Fibroblast of skin of right biceps (primary cell): Measurements from ENCODE around the gene KIT.

Experiments used
- DNase-seq: peaks from one replicate; pipeline ENCODE4 v3.0.0-alpha.2; 2013

Gene KIT

DNA sequence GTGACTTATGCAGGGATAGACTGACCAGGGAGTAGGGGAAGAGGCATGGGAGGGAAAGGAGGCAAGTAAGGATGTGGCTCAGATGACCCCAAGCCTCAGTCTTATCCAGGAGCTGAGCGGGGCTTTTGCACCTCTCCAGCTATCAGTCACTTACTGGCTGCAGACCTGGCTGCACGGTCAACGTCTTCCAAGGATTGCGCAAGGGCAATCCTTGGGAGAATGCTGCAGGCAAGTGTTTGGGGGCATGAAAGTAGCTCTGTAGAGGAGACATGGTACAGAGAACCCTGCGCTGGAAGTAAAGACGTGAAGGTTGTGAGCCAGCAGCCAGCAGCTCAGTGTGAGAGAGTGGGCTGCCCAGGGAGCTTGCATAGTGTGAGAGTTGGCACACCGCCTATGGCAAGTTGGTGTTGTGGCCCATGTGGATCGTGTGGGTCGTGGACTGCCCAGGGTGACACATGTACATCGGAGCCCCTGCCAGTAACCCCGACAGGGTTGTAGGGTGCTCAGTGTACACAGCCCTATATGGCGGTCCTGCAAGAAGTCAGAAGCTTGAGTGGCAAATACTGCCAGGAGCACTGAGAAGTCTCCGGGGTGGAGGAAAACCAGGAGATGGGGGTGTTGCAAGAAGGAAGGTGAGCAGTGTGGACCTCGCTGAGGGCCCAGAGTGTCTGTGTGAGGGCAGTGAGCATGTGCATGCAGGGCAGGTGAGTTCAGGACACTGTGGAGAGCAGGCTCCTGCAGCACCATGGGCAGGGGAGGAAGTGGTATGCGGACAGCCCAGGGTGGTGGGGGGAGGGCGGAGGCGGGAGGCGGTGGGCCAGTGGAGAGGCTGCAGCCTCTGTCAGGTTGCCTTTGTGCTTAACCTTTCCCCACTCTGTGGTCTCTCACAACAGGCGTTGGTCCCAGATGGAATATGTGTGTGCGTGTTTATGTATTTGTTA, 50.9 kb downstream of the KIT start:
- no peak for DNase-seq

DNA sequence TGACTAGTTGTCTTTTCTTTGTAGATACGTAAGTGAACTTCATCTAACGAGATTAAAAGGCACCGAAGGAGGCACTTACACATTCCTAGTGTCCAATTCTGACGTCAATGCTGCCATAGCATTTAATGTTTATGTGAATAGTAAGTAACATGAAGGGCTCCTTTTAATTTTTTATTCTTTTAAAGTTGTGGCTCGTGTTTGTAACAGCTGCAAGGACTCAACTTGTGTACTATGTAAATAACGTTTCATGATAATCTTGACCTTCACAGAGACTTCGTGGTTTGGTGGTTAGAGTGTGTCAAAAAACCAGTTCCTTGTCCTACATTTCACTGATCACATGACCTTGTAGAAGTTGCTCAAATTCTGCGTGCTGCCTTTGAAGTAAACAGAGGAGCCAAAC, 51.6 kb downstream of the KIT start:
- no peak for DNase-seq

DNA sequence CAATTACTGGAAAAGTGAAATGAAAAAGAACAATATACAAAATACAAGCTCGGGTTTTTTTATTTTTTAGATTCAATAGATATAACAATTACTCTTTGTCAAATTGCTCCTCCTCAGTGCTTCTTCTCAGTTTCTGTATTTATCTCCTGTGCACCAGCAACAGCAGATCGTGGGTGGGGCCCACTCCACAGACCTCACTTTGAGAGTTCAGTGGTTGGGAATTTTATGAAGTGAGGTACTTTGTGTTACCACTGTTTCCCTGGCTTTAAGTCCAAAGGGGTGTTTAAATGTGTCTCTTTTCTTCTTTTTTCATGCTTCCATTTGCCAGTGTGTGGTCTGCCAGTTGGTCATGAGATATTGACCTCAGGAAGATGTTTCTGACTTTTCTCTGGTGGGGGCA, 54.4 kb downstream of the KIT start:
- DNase-seq = no peak

DNA sequence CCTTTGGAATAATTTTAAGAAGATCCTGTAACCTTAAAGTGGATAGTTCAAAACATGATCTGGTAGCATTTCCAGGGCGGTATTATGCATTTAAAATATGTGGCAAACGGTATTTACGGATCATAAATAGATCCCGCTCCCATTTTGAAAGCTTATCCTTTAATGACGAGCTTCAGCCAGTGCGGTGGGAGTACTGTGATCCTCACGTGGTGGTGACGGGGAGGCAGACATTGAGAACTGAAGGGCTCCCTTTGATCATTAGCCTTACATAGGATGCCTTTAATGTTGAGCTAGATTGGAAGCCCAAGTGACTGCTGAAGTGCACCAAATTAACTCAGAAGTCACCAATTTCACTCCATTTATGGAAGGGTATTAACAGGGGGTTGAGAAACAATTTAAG, 56.9 kb downstream of the KIT start:
- no peak for DNase-seq

DNA sequence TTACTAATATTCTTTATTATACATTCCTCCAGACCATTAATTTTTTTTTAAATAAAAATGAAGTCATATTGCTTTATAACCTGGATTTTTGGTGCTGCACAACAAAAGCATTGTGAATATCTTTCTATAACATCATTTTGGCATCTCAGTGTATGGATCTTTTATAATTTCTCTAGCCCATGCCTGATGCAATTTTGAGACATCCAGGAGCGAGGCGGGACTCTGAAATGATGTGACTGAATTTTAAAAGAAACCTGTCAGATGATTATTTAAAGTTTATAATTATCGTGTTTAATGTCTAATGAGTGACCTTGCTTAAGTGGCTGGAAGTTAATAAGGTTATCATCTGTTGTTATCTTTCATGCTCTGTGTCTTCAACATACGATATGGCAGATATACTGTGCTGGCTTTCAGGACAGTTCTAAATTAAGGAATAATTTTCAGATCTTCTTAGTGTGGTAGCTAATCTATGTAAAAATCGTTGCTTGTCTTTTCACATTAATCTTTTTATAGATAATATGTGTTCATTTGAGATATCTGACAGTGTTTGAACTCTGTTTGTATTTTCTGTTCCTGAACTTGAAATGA, 58.8 kb downstream of the KIT start:
- no peak for DNase-seq

DNA sequence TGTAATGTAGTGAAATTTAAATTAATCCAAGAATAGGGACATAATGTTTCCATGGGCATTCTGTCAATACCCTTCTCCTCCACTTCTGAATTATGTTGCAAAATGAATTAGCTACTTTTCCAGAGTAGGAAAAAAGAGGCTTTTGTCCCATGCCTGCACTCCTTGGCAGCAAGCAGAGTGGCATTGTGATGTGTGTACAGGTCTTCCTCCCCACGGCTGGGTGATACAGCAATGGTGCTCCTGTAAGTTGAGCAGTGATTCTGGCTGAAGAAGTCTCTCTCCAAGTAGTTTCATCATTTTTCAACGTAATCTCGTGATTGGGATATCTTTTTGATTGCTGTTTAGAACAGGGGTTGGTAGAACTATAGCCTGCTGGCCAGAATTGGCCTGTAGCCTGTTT, 59.9 kb downstream of the KIT start:
- DNase-seq = no peak

DNA sequence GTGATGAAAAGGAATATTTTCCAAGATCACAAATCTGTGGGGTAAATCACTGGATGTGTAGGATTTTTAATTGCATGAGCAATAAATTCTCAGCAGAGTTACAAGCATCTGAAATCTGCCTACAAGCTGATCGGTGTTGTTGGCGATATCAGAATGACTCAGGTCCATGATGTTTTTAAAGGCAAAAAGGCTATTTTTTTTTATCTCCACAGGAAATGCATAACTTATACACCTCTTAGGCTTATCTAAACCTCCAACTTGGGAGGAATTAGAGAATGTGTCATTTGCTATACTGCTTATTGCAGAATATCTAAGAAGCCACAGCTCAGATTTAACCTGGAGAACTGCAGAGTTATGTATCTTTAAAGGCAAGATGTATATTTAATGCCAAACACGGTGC, 61.6 kb downstream of the KIT start:
- peak; percentile 36 for DNase-seq

DNA sequence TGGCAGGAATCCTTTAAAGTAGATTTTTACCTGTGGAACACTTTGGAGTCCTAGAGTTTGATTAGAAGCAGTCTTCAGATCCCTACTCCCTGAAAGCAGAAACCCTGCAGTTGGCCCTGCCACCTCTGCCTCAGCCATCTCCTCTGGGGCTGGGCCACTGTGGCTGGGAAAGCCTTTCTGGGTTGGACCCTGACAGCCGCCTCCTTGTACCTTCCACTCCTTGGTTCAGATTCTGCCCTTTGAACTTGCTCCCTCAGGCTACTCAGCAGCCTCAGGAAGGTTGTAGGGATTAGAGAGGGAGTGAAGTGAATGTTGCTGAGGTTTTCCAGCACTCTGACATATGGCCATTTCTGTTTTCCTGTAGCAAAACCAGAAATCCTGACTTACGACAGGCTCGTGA, 65.5 kb downstream of the KIT start:
- no peak for DNase-seq

DNA sequence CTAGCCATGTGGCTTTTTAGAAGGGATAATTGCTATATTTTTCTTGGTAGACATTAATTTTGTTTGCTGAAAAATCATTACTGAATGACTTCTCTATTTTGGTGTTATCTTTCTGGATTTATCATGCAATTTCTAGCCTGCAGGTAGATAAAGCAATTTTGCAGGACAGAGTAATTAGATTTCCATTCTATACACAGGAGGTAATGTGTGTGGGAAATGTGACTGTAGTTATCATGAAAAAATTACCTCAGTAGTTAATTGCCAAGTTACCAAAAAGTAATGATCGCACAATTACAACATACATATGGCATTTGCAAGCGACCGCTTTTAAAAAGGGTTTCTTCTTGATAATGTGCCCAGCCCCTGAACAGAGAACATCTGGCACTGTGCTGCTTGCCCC, 66.1 kb downstream of the KIT start:
- DNase-seq = no peak

DNA sequence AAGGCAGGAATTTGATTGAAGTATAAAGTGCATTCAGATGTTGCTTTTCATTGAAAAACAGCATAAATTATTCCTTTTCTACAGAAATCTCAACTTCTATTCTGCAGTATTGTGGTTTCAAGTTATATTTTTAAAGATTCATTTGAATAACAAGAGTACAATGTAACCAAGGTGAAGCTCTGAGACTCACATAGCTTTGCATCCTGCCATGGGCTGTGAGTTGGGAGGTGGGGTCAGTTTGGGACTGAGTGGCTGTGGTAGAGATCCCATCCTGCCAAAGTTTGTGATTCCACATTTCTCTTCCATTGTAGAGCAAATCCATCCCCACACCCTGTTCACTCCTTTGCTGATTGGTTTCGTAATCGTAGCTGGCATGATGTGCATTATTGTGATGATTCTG, 69.2 kb downstream of the KIT start:
- no peak for DNase-seq

DNA sequence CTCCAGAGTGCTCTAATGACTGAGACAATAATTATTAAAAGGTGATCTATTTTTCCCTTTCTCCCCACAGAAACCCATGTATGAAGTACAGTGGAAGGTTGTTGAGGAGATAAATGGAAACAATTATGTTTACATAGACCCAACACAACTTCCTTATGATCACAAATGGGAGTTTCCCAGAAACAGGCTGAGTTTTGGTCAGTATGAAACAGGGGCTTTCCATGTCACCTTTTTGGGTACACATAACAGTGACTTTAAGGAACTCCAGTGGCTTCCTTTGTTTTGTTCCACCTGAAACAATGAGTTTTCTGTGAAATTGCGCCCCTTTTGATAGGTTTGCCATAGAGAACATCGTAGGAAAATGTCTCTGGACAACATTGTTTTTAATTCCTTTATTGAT, 69.6 kb downstream of the KIT start:
- no peak for DNase-seq

DNA sequence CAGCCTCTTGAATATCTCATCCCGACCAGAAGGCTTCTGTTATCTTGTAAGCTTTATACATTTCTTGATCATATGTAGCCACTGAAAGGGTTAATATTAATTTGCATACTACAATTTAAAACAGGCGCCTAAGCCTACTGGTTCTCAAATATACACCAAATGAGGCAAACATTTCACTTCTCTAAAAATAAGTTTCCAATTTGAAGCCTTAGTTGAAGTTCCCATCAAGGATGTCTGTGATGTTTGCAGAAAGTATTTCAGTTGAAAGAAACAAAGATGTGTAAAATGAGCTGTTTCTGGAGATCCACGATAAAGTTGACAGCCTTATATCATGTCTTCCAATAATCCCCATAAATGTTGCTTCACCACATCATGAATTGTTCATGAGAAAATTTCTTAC, 70.6 kb downstream of the KIT start:
- no peak for DNase-seq

DNA sequence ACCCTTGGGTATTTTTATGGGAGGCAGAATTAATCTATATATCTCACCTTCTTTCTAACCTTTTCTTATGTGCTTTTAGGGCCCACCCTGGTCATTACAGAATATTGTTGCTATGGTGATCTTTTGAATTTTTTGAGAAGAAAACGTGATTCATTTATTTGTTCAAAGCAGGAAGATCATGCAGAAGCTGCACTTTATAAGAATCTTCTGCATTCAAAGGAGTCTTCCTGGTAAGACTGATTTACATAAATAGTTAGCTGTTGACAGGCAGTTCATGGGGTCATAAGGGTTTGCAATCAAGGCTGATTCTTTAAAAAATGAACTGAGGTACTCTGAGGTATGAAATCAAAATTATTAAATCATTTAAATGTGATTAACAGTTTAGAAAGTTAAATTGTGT, 71.5 kb downstream of the KIT start:
- DNase-seq = no peak

DNA sequence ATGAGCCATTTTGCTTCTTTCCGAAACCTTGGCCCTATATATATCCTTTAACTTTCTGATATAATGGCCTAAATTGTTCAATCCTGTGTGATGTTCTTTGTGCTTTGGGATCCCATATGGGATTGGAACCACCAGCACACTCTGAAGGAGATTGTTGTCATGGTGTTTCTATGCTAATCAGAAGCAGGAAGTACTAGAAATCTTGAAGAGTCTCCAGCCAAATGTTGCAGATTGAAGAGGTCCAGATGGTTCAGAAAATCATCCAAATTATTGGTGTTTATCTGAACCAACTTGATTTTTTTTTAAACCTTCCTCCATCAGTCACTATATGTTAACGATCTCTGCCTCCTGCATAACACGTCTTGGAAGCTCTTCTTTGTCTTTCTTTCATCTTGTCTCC, 72.8 kb downstream of the KIT start:
- DNase-seq = no peak

DNA sequence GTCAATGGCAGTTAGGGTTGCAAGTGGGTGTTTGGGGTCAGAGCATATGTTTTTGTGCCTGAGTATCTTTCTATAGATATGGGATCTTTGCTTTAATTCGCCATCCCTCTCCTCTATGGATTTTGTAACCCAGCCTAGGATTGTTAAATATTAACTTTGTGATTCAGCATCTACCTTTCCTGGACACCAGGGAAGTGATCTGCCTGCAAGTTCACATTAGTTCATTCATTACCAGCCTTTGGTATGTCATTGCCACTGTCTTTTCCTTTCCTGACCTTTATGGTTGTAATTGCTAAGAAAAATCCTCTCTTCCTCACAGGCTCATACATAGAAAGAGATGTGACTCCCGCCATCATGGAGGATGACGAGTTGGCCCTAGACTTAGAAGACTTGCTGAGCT, 73.8 kb downstream of the KIT start:
- no peak for DNase-seq

DNA sequence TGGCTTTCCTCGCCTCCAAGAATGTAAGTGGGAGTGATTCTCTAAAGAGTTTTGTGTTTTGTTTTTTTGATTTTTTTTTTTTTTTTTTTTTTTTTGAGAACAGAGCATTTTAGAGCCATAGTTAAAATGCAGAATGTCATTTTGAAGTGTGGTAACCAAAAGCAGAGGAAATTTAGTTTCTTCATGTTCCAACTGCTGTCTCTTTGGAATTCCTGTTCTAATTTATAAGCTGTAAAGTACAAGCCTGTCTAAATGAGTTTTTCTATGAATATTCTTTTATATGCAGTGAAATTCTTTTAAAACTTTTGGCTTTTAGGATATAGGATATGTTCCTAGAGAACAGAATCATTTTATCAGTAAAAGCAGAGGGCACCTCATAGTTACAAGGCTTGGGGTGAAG, 74.2 kb downstream of the KIT start:
- DNase-seq = no peak

DNA sequence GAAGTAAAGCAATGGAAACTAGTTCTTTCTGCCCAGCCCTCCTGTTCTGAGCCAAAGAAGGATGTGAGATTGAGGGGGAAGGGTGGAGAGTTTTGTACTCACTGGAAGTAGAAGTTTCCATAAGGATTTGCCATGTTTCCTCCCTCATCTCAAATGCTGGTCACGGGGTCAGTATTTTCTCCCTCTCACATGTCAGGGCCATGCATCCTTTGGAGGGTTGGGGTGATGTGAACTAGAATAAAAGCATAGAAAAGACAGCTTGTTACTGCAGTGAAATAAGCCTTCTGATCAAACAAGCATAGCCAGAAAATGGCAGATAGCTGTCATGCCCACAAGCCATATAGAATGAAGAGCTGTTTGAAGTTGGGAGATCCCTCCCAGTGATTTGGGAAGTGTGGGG, 79.7 kb downstream of the KIT start:
- no peak for DNase-seq

DNA sequence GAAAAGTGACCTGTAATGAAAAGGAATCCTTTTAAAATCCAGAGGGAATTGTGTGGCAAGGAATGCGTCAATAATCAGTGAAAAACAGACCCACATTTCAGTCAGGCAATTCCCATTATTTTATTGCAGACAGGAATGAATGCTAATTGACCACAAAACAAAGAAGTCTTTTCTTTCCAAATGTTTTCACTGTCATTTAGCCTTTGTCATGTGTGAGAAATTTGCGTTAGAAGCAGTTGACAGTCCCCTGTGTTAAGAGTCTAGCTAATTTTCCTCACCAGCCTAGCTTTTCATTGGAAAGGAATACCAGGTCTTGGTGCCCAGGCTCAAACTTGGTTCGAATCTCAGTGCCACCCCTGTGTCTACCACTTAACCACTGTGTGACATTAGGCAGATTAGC, 83.4 kb downstream of the KIT start:
- DNase-seq = no peak

DNA sequence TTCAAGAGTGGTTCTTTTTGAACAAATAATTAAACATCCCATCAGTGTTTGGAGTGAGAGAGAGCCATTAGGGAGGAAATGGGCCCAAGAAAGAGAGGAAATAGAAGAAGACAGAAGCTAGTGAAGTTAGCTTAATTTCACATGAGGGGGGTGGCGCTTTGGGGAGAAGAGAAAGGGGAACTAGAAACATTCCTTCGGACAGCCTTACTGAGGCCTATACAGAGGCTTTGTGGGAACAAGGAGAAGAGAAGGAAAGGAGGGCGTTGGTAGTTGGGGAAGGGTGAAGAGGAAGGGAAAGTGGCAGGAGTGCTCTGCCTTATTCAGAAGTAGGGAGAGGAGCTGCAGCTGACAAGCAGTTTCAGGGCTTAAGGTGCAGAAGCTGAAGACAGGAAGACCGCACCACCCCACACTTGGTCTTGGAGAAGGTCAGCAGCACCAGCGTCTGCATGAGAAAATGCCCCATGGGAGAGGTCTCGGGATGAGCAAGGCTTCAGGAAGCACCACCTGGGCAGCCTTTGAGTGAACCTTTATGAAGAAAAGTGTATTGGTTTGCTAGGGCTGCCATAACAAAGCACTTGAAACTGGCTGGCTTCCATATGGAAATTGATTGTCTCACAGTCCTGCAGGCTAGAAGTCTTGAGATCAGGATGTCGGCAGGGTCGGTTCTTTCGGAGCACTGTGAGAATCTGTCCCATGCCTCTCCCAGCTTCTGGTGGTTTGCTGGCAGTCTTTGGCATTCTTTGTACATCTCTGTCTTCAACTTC, 85.1 kb downstream of the KIT start:
- no peak for DNase-seq

DNA sequence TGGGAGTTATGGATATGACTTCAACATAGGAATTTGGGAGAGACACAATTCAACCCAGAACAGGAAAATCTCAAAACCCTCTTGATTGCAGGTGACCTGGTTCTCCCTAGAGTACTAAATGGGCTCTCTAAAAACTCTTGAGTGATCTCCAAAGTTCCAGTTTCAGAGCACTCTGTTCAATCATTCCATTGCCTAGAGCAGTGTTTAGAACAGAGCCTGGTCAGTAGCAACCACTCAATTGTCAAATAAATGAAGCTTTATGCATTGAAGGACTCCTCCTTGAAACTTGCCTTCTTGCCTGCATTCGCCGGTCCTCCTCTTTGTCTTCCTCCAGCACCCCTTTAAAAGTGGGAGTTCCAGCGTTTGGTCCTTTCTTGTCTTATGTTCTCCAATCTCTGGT, 85.8 kb downstream of the KIT start:
- no peak for DNase-seq

DNA sequence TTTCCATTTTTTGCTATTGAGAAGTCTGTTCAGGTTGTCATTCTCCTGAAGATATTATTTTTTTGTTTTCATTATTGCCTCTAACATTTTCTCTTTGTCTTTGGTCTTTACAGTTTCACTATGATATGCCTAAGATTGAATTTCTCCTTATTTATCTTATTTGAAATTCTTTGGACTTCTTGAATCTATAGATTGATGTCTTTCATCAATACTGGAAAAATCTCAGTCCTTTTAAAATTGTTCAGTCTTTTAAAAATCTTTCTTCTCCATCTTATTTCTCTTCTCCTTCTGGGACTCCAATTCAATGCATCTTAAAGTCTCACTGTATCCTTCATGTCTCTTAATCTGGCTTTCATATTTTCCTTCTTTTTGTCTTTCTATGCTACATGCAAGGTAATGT, 86.7 kb downstream of the KIT start:
- no peak for DNase-seq

DNA sequence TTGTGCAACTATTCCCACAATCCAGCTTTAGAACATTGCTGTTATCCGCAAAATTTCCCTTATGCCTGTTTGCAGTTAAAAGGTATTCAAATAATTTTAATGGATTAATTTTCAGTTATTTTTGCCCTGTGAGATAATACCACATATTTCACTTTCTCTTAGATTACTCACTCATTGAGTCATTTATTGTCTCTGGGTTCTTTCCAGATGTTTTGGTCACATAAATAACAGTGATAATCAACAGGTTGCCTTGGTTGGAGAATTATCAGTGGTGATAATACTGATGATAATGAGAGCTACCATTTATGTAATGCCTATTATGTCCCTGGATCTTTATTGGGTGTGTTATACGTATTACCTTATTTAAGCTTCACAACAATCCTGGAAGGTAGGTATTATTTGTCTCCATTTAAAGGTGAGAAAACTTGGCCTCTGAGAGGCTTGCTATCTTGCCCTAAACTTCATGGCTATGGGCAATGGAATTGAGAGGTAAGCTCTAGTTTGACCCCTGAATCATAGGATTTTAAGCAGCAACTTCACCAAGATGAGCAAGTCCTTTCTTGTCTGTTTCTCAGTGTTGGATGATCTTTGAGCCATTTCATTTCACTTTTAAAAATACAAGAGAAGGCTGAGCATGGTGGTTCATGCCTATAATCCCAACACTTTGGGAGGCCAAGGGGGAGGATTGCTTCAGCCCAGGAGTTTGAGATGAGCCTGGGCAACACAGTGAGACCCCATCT, 87.4 kb downstream of the KIT start:
- DNase-seq = peak; percentile 23

DNA sequence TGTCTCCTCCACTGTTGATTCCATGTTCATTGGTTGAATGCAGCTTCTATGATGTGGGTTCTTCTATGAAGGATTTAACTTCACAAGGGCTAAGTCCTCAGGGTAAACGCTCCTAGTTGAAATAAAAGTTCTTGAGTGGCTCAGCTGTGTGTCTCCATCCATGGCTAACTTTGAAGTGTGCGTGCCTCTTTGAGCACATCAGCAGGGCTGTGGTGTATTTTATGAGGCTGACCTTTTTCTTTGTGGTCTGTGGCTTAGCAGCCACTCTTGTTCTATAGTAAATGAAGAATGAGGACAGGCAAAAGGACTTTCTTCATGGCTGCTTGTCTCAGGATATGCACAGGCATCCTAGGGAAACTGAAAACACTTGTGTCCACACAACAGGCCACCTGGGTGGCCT, 88.5 kb downstream of the KIT start:
- peak; percentile 25 for DNase-seq
